ENCODE results near the gene ZNF699. TPM values are rescaled to one million over a fixed set of nuclear protein-coding genes. Genes with fewer than 3 reads are reported as not detected.
"Not testable (repeated sequence)": the region's sequence is repeated elsewhere in the genome, so short reads cannot be mapped to it uniquely, and the experiment has no call there.

The ZNF699 gene
- total RNA-seq, 2 donors from 2014 or later = 6.4 to 8.2 TPM

GRCh38 chr19:9324584-9324962, 14.9 kb upstream of the ZNF699 start:
- H3K27ac ChIP-seq (ENCODE audit: low read depth, low read length) = peak overlapping the region; percentile 72
- Mint-ChIP-seq H3K4me1 (no peaks in the 10 kb centered on the region), H3K27ac (peak overlapping the region; percentile 92), H3K4me3 (peak overlapping the region; percentile 73), H3K36me3 (ENCODE audit: low read depth) (peaks cover 51% of the 10 kb centered on the region), H3K27me3 (ENCODE audit: insufficient read depth) (peaks cover 8% of the 10 kb centered on the region), H3K9me3 (peaks cover 88% of the 10 kb centered on the region)
- H3K9ac ChIP-seq (ENCODE audit: extremely low read depth, low read length, poor library complexity, severe bottlenecking) = peak overlapping the region; percentile 67
- 63 to 100% methylated on average over 2 to 9 of the region's 9 CpGs for WGBS, 2 experiments (ENCODE audit: insufficient coverage in 1 of 2, insufficient read length in 1 of 2)
- peaks cover 42% of the 10 kb centered on the region for H3K36me3 ChIP-seq (ENCODE audit: control insufficient read depth, insufficient read depth, low read length)
- peaks cover 67% of the 10 kb centered on the region for H3K9me3 ChIP-seq (ENCODE audit: control insufficient read depth, low read length)
- H3K27me3 ChIP-seq (ENCODE audit: control insufficient read depth, insufficient read depth, low read length, poor library complexity, severe bottlenecking) = no peaks in the 10 kb centered on the region
- no peak for TF ChIP-seq CTCF (conservative IDR thresholded peaks at IDR 0.05)
- DNase-seq = no peak
- peak overlapping the region; percentile 91 for H3K4me3 ChIP-seq (ENCODE audit: low read length)
- no peaks in the 10 kb centered on the region for H3K4me1 ChIP-seq (ENCODE audit: control insufficient read depth, insufficient read depth, low read length)

GRCh38 chr19:9323919-9324583, 14.4 kb upstream of the ZNF699 start, which contains the start of gene ZNF559:
Gene ZNF559 (plus strand): TSS chr19:9324179. CDS start chr19:9338550, 14,371 bp downstream.
- Histone ChIP-seq H3K9me3 (ENCODE audit: control insufficient read depth, low read length) (peaks cover 61% of the 10 kb centered on the region), H3K27me3 (ENCODE audit: control insufficient read depth, insufficient read depth, low read length, poor library complexity, severe bottlenecking) (no peaks in the 10 kb centered on the region), H3K9ac (ENCODE audit: extremely low read depth, low read length, poor library complexity, severe bottlenecking) (peak within 1 kb of the TSS; percentile 67), H3K36me3 (ENCODE audit: control insufficient read depth, insufficient read depth, low read length) (peaks cover 37% of the 10 kb centered on the region), H3K4me3 (ENCODE audit: low read length) (peak within 1 kb of the TSS; percentile 91), H3K4me1 (ENCODE audit: control insufficient read depth, insufficient read depth, low read length) (no peaks in the 10 kb centered on the region), H3K27ac (ENCODE audit: low read depth, low read length) (peak within 1 kb of the TSS; percentile 72)
- Mint-ChIP-seq H3K36me3 (ENCODE audit: low read depth) (peaks cover 46% of the 10 kb centered on the region), H3K4me1 (no peaks in the 10 kb centered on the region), H3K9me3 (peaks cover 88% of the 10 kb centered on the region), H3K27ac (peak within 1 kb of the TSS; percentile 92), H3K4me3 (peak within 1 kb of the TSS; percentile 73), H3K27me3 (ENCODE audit: insufficient read depth) (peaks cover 8% of the 10 kb centered on the region)
- peak; percentile 98 for DNase-seq
- 0 to 2% methylated on average over 9 to 48 of the region's 48 CpGs for whole genome bisulfite sequencing, 2 experiments (ENCODE audit: insufficient coverage in 1 of 2, insufficient read length in 1 of 2)
- peak; percentile 76 for TF ChIP-seq CTCF (conservative IDR thresholded peaks at IDR 0.05)

- H3K4me1 ChIP-seq (ENCODE audit: control insufficient read depth, insufficient read depth, low read length) = no peaks in the 10 kb centered on the region
- peak overlapping the region; percentile 92 for H3K27ac Mint-ChIP-seq
- H3K9ac ChIP-seq (ENCODE audit: extremely low read depth, low read length, poor library complexity, severe bottlenecking) = peak overlapping the region; percentile 67
- H3K9me3 Mint-ChIP-seq = peaks cover 88% of the 10 kb centered on the region
- 43 to 69% methylated on average over 8 to 9 of the region's 9 CpGs for WGBS, 2 experiments (ENCODE audit: insufficient coverage in 1 of 2, insufficient read length in 1 of 2)
- H3K4me3 ChIP-seq (ENCODE audit: low read length) = peak overlapping the region; percentile 91
- H3K36me3 ChIP-seq (ENCODE audit: control insufficient read depth, insufficient read depth, low read length) = peaks cover 33% of the 10 kb centered on the region
- H3K27ac ChIP-seq (ENCODE audit: low read depth, low read length) = peak overlapping the region; percentile 64
- H3K27me3 Mint-ChIP-seq (ENCODE audit: insufficient read depth) = peaks cover 8% of the 10 kb centered on the region
- no peaks in the 10 kb centered on the region for H3K4me1 Mint-ChIP-seq
- no peak for TF ChIP-seq CTCF (conservative IDR thresholded peaks at IDR 0.05)
- H3K36me3 Mint-ChIP-seq (ENCODE audit: low read depth) = peaks cover 41% of the 10 kb centered on the region
- no peaks in the 10 kb centered on the region for H3K27me3 ChIP-seq (ENCODE audit: control insufficient read depth, insufficient read depth, low read length, poor library complexity, severe bottlenecking)
- DNase-seq = no peak
- peaks cover 56% of the 10 kb centered on the region for H3K9me3 ChIP-seq (ENCODE audit: control insufficient read depth, low read length)
- H3K4me3 Mint-ChIP-seq = peak overlapping the region; percentile 73
Measured at GRCh38 chr19:9323557-9323918, 13.9 kb upstream of the ZNF699 start.

- Histone ChIP-seq H3K36me3 (ENCODE audit: control insufficient read depth, insufficient read depth, low read length) (peaks cover 23% of the 10 kb centered on the region), H3K9me3 (ENCODE audit: control insufficient read depth, low read length) (peaks cover 43% of the 10 kb centered on the region)
- H3K4me1 ChIP-seq (ENCODE audit: control insufficient read depth, insufficient read depth, low read length); H3K27ac ChIP-seq (ENCODE audit: low read depth, low read length); H3K4me3 Mint-ChIP-seq; H3K9ac ChIP-seq (ENCODE audit: extremely low read depth, low read length, poor library complexity, severe bottlenecking); DNase-seq; H3K4me3 ChIP-seq (ENCODE audit: low read length); H3K27ac Mint-ChIP-seq; H3K27me3 Mint-ChIP-seq (ENCODE audit: insufficient read depth); H3K4me1 Mint-ChIP-seq; H3K27me3 ChIP-seq (ENCODE audit: control insufficient read depth, insufficient read depth, low read length, poor library complexity, severe bottlenecking): not testable (repeated sequence)
- Mint-ChIP-seq H3K9me3 (peaks cover 84% of the 10 kb centered on the region), H3K36me3 (ENCODE audit: low read depth) (peaks cover 28% of the 10 kb centered on the region)
- 96 to 100% methylated on average over 1 to 10 of the region's 10 CpGs for WGBS, 2 experiments (ENCODE audit: insufficient coverage in 1 of 2, insufficient read length in 1 of 2)
Measured at GRCh38 chr19:9322201-9322600, 12.6 kb upstream of the ZNF699 start.

- not testable (repeated sequence) for H3K4me3 ChIP-seq (ENCODE audit: low read length); H3K27me3 Mint-ChIP-seq (ENCODE audit: insufficient read depth); H3K4me3 Mint-ChIP-seq; H3K27ac ChIP-seq (ENCODE audit: low read depth, low read length); H3K9ac ChIP-seq (ENCODE audit: extremely low read depth, low read length, poor library complexity, severe bottlenecking); H3K4me1 Mint-ChIP-seq; H3K27me3 ChIP-seq (ENCODE audit: control insufficient read depth, insufficient read depth, low read length, poor library complexity, severe bottlenecking); H3K27ac Mint-ChIP-seq; H3K4me1 ChIP-seq (ENCODE audit: control insufficient read depth, insufficient read depth, low read length); DNase-seq
- 93% methylated on average over 11 of the region's 14 CpGs; no CpG with 5 or more reads in 1 of the 2 experiments for WGBS, 2 experiments (ENCODE audit: insufficient coverage in 1 of 2, insufficient read length in 1 of 2)
- Mint-ChIP-seq H3K9me3 (peaks cover 84% of the 10 kb centered on the region), H3K36me3 (ENCODE audit: low read depth) (peaks cover 24% of the 10 kb centered on the region)
- Histone ChIP-seq H3K9me3 (ENCODE audit: control insufficient read depth, low read length) (peaks cover 38% of the 10 kb centered on the region), H3K36me3 (ENCODE audit: control insufficient read depth, insufficient read depth, low read length) (peaks cover 20% of the 10 kb centered on the region)
Measured at GRCh38 chr19:9321756-9322155, 12.1 kb upstream of the ZNF699 start.

Measured in endodermal cell (in vitro differentiated cells).